H9 (cell line): ENCODE measurements around the gene TTC7B. TPM values are rescaled to one million over a fixed set of nuclear protein-coding genes. Genes with fewer than 3 reads are reported as not detected.

ENCODE experiments used
- DNase-seq: peaks from one replicate; pipeline ENCODE4 v3.0.0-alpha.2; 2017
- H2AFZ ChIP-seq: one replicate; pipeline ENCODE4 v1.6.1; 2013; ENCODE audit warnings: mild to moderate bottlenecking, low read length, control low read depth, moderate library complexity
- H2AK5ac ChIP-seq: 2 replicates; pipeline ENCODE4 v1.6.1; 2013; ENCODE audit warnings: low read length, control low read depth, mixed read lengths; ENCODE audit not compliant: insufficient read length
- H2BK120ac ChIP-seq: one replicate; pipeline ENCODE4 v1.6.1; 2013; ENCODE audit warnings: low read depth, mild to moderate bottlenecking, low read length, control low read depth, inconsistent platforms; ENCODE audit not compliant: poor library complexity, severe bottlenecking
- H2BK12ac ChIP-seq: 2 replicates; pipeline ENCODE4 v1.6.1; 2013; ENCODE audit warnings: low read length, control low read depth, mixed read lengths, low read depth; ENCODE audit not compliant: insufficient read length
- H2BK15ac ChIP-seq: 2 replicates; pipeline ENCODE4 v1.6.1; 2013; ENCODE audit warnings: low read depth, low read length, control low read depth
- H2BK20ac ChIP-seq: one replicate; pipeline ENCODE4 v1.6.1; 2013; ENCODE audit warnings: low read depth, mild to moderate bottlenecking, low read length, control low read depth, inconsistent platforms; ENCODE audit not compliant: poor library complexity, severe bottlenecking
- H2BK5ac ChIP-seq: 2 replicates; pipeline ENCODE4 v1.6.1; 2013; ENCODE audit warnings: low read length, control low read depth, mixed read lengths; ENCODE audit not compliant: insufficient read length
- H3K14ac ChIP-seq: 2 replicates; pipeline ENCODE4 v1.6.1; 2013; ENCODE audit warnings: low read length, control low read depth; ENCODE audit not compliant: insufficient read depth
- H3K18ac ChIP-seq: 2 replicates; pipeline ENCODE4 v1.6.1; 2013; ENCODE audit warnings: low read depth, mild to moderate bottlenecking, mixed read lengths, low read length, control low read depth; ENCODE audit not compliant: insufficient read length
- H3K23ac ChIP-seq: 2 replicates; pipeline ENCODE4 v1.6.1; 2013; ENCODE audit warnings: low read length, control low read depth, mixed read lengths, low read depth; ENCODE audit not compliant: insufficient read length
- H3K23me2 ChIP-seq: 2 replicates; pipeline ENCODE4 v1.6.1; 2013; ENCODE audit warnings: low read depth, mild to moderate bottlenecking, mixed read lengths, low read length, control low read depth; ENCODE audit not compliant: insufficient read length, poor library complexity, severe bottlenecking
- H3K27ac ChIP-seq: 2 replicates; pipeline ENCODE4 v1.5.1; 2013; ENCODE audit warnings: low read length, control low read depth, mixed read lengths, low read depth; ENCODE audit not compliant: insufficient read length
- H3K27me3 ChIP-seq: 2 replicates; pipeline ENCODE4 v1.6.1; 2013; ENCODE audit warnings: low read length, control low read depth, inconsistent platforms; ENCODE audit not compliant: insufficient read depth
- H3K4ac ChIP-seq: 2 replicates; pipeline ENCODE4 v1.6.1; 2013; ENCODE audit warnings: low read depth, mild to moderate bottlenecking, control low read depth, inconsistent platforms, low read length, moderate library complexity
- H3K4me1 ChIP-seq: 2 replicates; pipeline ENCODE4 v1.6.1; 2013; ENCODE audit warnings: low read length, control low read depth, inconsistent platforms; ENCODE audit not compliant: insufficient read depth
- H3K4me2 ChIP-seq: 2 replicates; pipeline ENCODE4 v1.6.1; 2013; ENCODE audit warnings: low read length, control low read depth, mixed read lengths; ENCODE audit not compliant: insufficient read length, insufficient read depth
- H3K56ac ChIP-seq: 2 replicates; pipeline ENCODE4 v1.6.1; 2013; ENCODE audit warnings: low read depth, mild to moderate bottlenecking, mixed read lengths, low read length, control low read depth; ENCODE audit not compliant: insufficient read length
- H3K79me1 ChIP-seq: 2 replicates; pipeline ENCODE4 v1.6.1; 2013; ENCODE audit warnings: low read depth, mild to moderate bottlenecking, moderate library complexity, low read length, control low read depth, inconsistent platforms; ENCODE audit not compliant: insufficient read depth, poor library complexity, severe bottlenecking
- H3K79me2 ChIP-seq: 2 replicates; pipeline ENCODE4 v1.6.1; 2013; ENCODE audit warnings: low read length, control low read depth, inconsistent platforms; ENCODE audit not compliant: insufficient read depth
- H3K9ac ChIP-seq: 2 replicates; pipeline ENCODE4 v1.6.1; 2013; ENCODE audit warnings: low read length, control low read depth, mixed read lengths; ENCODE audit not compliant: insufficient read length; ENCODE audit errors: extremely low read depth
- H3K9me3 ChIP-seq: one replicate; pipeline ENCODE4 v1.6.1; 2013; ENCODE audit warnings: low read depth, low read length, inconsistent platforms; ENCODE audit not compliant: control insufficient read depth
- H3T11ph ChIP-seq: one replicate; pipeline ENCODE4 v1.6.1; 2013; ENCODE audit warnings: mild to moderate bottlenecking, low read length, control low read depth, inconsistent platforms
- H4K20me1 ChIP-seq: one replicate; pipeline ENCODE4 v1.6.1; 2013; ENCODE audit not compliant: control insufficient read depth, insufficient read length, insufficient read depth
- H4K5ac ChIP-seq: 2 replicates; pipeline ENCODE4 v1.6.1; 2013; ENCODE audit warnings: low read depth, mild to moderate bottlenecking, mixed read lengths, low read length, control low read depth; ENCODE audit not compliant: insufficient read length
- H4K8ac ChIP-seq: replicated peaks from 2 replicates; pipeline ENCODE4 v1.6.1; 2013; ENCODE audit warnings: low read length, control low read depth, mixed read lengths, low read depth; ENCODE audit not compliant: insufficient read length
- H4K91ac ChIP-seq: 2 replicates; pipeline ENCODE4 v1.6.1; 2013; ENCODE audit warnings: low read depth, mild to moderate bottlenecking, moderate library complexity, mixed read lengths, low read length, control low read depth; ENCODE audit not compliant: insufficient read length
- H3K27ac Mint-ChIP-seq, 3 experiments: 2 replicates in 2 of 3; 3 replicates in 1 of 3; pipeline ENCODE4 v1.8.0; 2020 to 2021; ENCODE audit warnings: mixed read lengths in 3 of 3, mild to moderate bottlenecking in 1 of 3, moderate library complexity in 1 of 3
- H3K27me3 Mint-ChIP-seq: 2 replicates; pipeline ENCODE4 v1.8.0; 2021; ENCODE audit warnings: low read depth, mild to moderate bottlenecking, moderate library complexity, mixed read lengths
- H3K36me3 Mint-ChIP-seq, 3 experiments: 2 replicates in 2 of 3; 3 replicates in 1 of 3; pipeline ENCODE4 v1.8.0; 2020 to 2021; ENCODE audit warnings: low read depth in 3 of 3, mixed read lengths in 3 of 3; ENCODE audit not compliant: insufficient read depth in 1 of 3
- H3K4me1 Mint-ChIP-seq, 2 experiments: 2 replicates each; pipeline ENCODE4 v1.8.0; 2020; ENCODE audit warnings: mixed read lengths in 2 of 2
- H3K4me3 Mint-ChIP-seq, 2 experiments: 2 replicates in 1 of 2; 3 replicates in 1 of 2; pipeline ENCODE4 v1.8.0; 2020 to 2021; ENCODE audit warnings: mild to moderate bottlenecking in 2 of 2, mixed read lengths in 2 of 2, moderate library complexity in 1 of 2
- H3K9me3 Mint-ChIP-seq, 2 experiments: 2 replicates in 1 of 2; 3 replicates in 1 of 2; pipeline ENCODE4 v1.8.0; 2020; ENCODE audit warnings: mild to moderate bottlenecking in 2 of 2, mixed read lengths in 2 of 2, moderate library complexity in 1 of 2
- CTCF ChIP-seq: fragments of 200-600 bp; sonication (generic); conservative IDR thresholded peaks from 3 replicates; pipeline ENCODE4 v1.8.0; 2021; ENCODE audit warnings: antibody characterized with exemption, mild to moderate bottlenecking
- WGBS: extraction: QIAGEN DNeasy Blood & Tissue Kit; methylation state at CpG from one replicate; pipeline ENCODE4 v1.1.7; 2013; ENCODE audit warnings: missing lambda C conversion rate, low lambda C conversion rate, mixed read lengths; ENCODE audit not compliant: insufficient read length; ENCODE audit errors: extremely low coverage; 5-methylcytosine and 5-hydroxymethylcytosine counted together
- total RNA-seq: library from RNA; stranded (reverse); gene quantifications from 2 replicates; pipeline ENCODE4 v1.2.1, GENCODE V29; 2021

TTC7B gene
- total RNA-seq, 1 experiment from 2014 or later = 33.7 TPM

GRCh38 chr14:90777358-90777757, 38.9 kb downstream of the TTC7B start:
- H4K20me1 ChIP-seq = no peaks in the 10 kb centered on the region
- H3K23me2 ChIP-seq = no peaks in the 10 kb centered on the region
- no peak overlapping the region for H3K14ac ChIP-seq
- no peak overlapping the region for H3K56ac ChIP-seq
- Mint-ChIP-seq H3K4me3 (no peak overlapping the region), H3K9me3 (no peaks in the 10 kb centered on the region), H3K27ac (no peak overlapping the region), H3K36me3 (peaks cover 1 to 6% (median 5%) of the 10 kb centered on the region in 3 experiments; a peak in 5 of 7 replicates), H3K4me1 (no peaks in the 10 kb centered on the region), H3K27me3 (no peaks in the 10 kb centered on the region)
- H3K4me2 ChIP-seq = no peak overlapping the region
- H3T11ph ChIP-seq = no peak overlapping the region
- no peak overlapping the region for H2AK5ac ChIP-seq
- no peak overlapping the region for H4K5ac ChIP-seq
- WGBS = no CpG with 5 or more reads among the region's 2 CpGs
- H3K23ac ChIP-seq = no peak overlapping the region
- H3K9ac ChIP-seq = no peak overlapping the region
- H3K79me2 ChIP-seq = no peaks in the 10 kb centered on the region
- H4K91ac ChIP-seq = no peak overlapping the region
- no peak for DNase-seq
- H2AFZ ChIP-seq = no peak overlapping the region
- H3K79me1 ChIP-seq = no peaks in the 10 kb centered on the region
- TF ChIP-seq CTCF = no peak
- no peak overlapping the region for H2BK20ac ChIP-seq
- H3K4ac ChIP-seq = no peak overlapping the region
- H3K18ac ChIP-seq = no peak overlapping the region
- no peaks in the 10 kb centered on the region for H3K27me3 ChIP-seq
- H4K8ac ChIP-seq = no peak overlapping the region
- no peaks in the 10 kb centered on the region for H3K9me3 ChIP-seq
- no peaks in the 10 kb centered on the region for H3K4me1 ChIP-seq
- no peak overlapping the region for H3K27ac ChIP-seq
- no peak overlapping the region for H2BK15ac ChIP-seq
- H2BK120ac ChIP-seq = no peak overlapping the region
- H2BK5ac ChIP-seq = no peak overlapping the region
- no peak overlapping the region for H2BK12ac ChIP-seq
